B cell (primary cell): ENCODE results near the gene MANBA. TPM values are rescaled to one million over a fixed set of nuclear protein-coding genes. Genes with fewer than 3 reads are reported as not detected.
A peak's percentile ranks its signal among the peaks of the same experiment; 100 is the strongest.

Experiments
- ATAC-seq: fragments of 200-7000 bp; cut with Tn5 transposase; one replicate; pipeline ENCODE4 v1.10.0; 2021; ENCODE audit warnings: low read depth, mild to moderate bottlenecking, moderate number of reproducible peaks, moderate library complexity
- CTCF ChIA-PET: fragments of 350-600 bp; sonication (Branson Sonifier 250); formaldehyde crosslinking; loops from one replicate; lab custom pipeline; 2021; ENCODE audit warnings: antibody characterized with exemption, inconsistent platforms; lab: Charles Lee
- POLR2A ChIA-PET: fragments of 350-600 bp; sonication (Branson Sonifier 250); formaldehyde crosslinking; loops from one replicate; lab custom pipeline; 2021; ENCODE audit warnings: antibody characterized with exemption; lab: Charles Lee
- DNase-seq: peaks from one replicate; pipeline ENCODE4 v3.0.0; 2013
- H2AFZ ChIP-seq: 2 replicates; pipeline ENCODE4 v1.6.1; 2012; ENCODE audit warnings: mild to moderate bottlenecking, low read depth, low read length; ENCODE audit not compliant: insufficient read depth, poor library complexity, severe bottlenecking
- H3K27ac ChIP-seq, 2 donors: 1 replicate in 1 of 2; 2 replicates in 1 of 2; pipeline ENCODE4 v1.5.1; 2012 to 2013; ENCODE audit warnings: low read length in 2 of 2, mild to moderate bottlenecking in 2 of 2, moderate library complexity in 1 of 2
- H3K27me3 ChIP-seq, 4 experiments: fragments of 200-600 bp in 1 of 4; sonication (generic) in 1 of 4; replicated peaks in 1 of 4; 1 replicate in 2 of 4; 2 replicates in 2 of 4; pipeline versions ENCODE4 v1.6.1 to v1.7.0; 2013 to 2016; ENCODE audit warnings: low read length in 3 of 4, mild to moderate bottlenecking in 2 of 4, mixed read lengths in 1 of 4, moderate library complexity in 1 of 4; ENCODE audit not compliant: insufficient read depth in 4 of 4, control insufficient read depth in 3 of 4; ENCODE audit errors: control extremely low read depth in 1 of 4
- H3K36me3 ChIP-seq, 2 experiments: replicated peaks in 1 of 2; 1 replicate in 1 of 2; 2 replicates in 1 of 2; pipeline versions ENCODE4 v1.6.1 to v1.7.1; 2013; ENCODE audit warnings: low read length in 1 of 2; ENCODE audit not compliant: insufficient read depth in 2 of 2, control insufficient read depth in 1 of 2; ENCODE audit errors: control extremely low read depth in 1 of 2, extremely low read depth in 1 of 2
- H3K4me1 ChIP-seq, 2 donors: fragments of 200-600 bp in 1 of 2; sonication (generic) in 1 of 2; 1 replicate in 1 of 2; 2 replicates in 1 of 2; pipeline versions ENCODE4 v1.5.1 to v1.6.1; 2013 to 2017; ENCODE audit warnings: low read length in 2 of 2; ENCODE audit not compliant: control insufficient read depth in 2 of 2, insufficient read depth in 2 of 2
- H3K4me2 ChIP-seq: replicated peaks from 2 replicates; pipeline ENCODE3; 2012; ENCODE audit warnings: mild to moderate bottlenecking, low read depth, low read length; ENCODE audit not compliant: poor library complexity, severe bottlenecking
- H3K4me3 ChIP-seq, 5 experiments: fragments of 200-600 bp in 1 of 5; sonication (generic) in 1 of 5; 1 replicate in 3 of 5; 2 replicates in 2 of 5; pipeline versions ENCODE4 v1.5.1 to v1.7.0; 2011 to 2016; ENCODE audit warnings: low read length in 4 of 5, mild to moderate bottlenecking in 4 of 5, low read depth in 2 of 5, control low read depth in 1 of 5, moderate library complexity in 1 of 5; ENCODE audit not compliant: insufficient read depth in 1 of 5; ENCODE audit errors: control extremely low read depth in 1 of 5, extremely low read depth in 1 of 5
- H3K79me2 ChIP-seq: fragments of 200-600 bp; sonication (generic); one replicate; pipeline ENCODE4 v1.6.0; 2016; ENCODE audit warnings: low read length; ENCODE audit not compliant: control insufficient read depth, insufficient read depth
- H3K9ac ChIP-seq: fragments of 200-600 bp; sonication (generic); 2 replicates; pipeline ENCODE4 v1.6.1; 2017; ENCODE audit warnings: mild to moderate bottlenecking, low read length, moderate library complexity
- H3K9me3 ChIP-seq, 3 donors: one replicate each; pipeline versions ENCODE4 v1.6.1 to v1.7.1; 2013; ENCODE audit warnings: low read length in 2 of 3; ENCODE audit not compliant: control insufficient read depth in 2 of 3, insufficient read depth in 1 of 3; ENCODE audit errors: control extremely low read depth in 1 of 3
- H4K20me1 ChIP-seq: 2 replicates; pipeline ENCODE4 v1.6.0; 2012; ENCODE audit warnings: mild to moderate bottlenecking, low read length; ENCODE audit not compliant: insufficient read depth, control insufficient read depth, poor library complexity, severe bottlenecking
- H3K27ac Mint-ChIP-seq: one replicate; pipeline ENCODE4 v1.8.0; 2021; ENCODE audit warnings: mixed read lengths
- H3K27me3 Mint-ChIP-seq: one replicate; pipeline ENCODE4 v1.8.0; 2021; ENCODE audit warnings: mixed read lengths
- H3K4me1 Mint-ChIP-seq: one replicate; pipeline ENCODE4 v1.8.0; 2021; ENCODE audit warnings: mixed read lengths
- H3K4me3 Mint-ChIP-seq: one replicate; pipeline ENCODE4 v1.8.0; 2021; ENCODE audit warnings: mixed read lengths
- H3K9me3 Mint-ChIP-seq: one replicate; pipeline ENCODE4 v1.8.0; 2022; ENCODE audit warnings: mixed read lengths; ENCODE audit not compliant: insufficient read depth
- EZH2 ChIP-seq: IDR thresholded peaks from 2 replicates; pipeline ENCODE4 v1.6.1; 2012; ENCODE audit warnings: borderline replicate concordance, low read depth, mild to moderate bottlenecking, moderate library complexity, low read length; ENCODE audit not compliant: insufficient read depth, poor library complexity, severe bottlenecking
- WGBS: methylation state at CpG from one replicate; pipeline ENCODE4 v1.1.5; 2013; ENCODE audit warnings: missing lambda C conversion rate; ENCODE audit not compliant: insufficient coverage; 5-methylcytosine and 5-hydroxymethylcytosine counted together
- intact Hi-C: fragments of 100-400 bp; cut with micrococcal nuclease; formaldehyde crosslinking; loops from one replicate; pipeline ENCODE4 v1.10.0; 2022
- polyA plus RNA-seq: library from polyadenylated mRNA; depleted of rRNA; stranded (reverse); fragments of >200 nt; gene quantifications from 2 replicates; pipeline ENCODE4 v1.2.3, GENCODE V29; 2012
- total RNA-seq, 2 donors: library from RNA; stranded (reverse); fragments of 120-200 nt in 1 of 2; gene quantifications; 1 replicate in 1 of 2; 2 replicates in 1 of 2; pipeline versions ENCODE4 v1.2.3 to v1.2.4, GENCODE V29; 2013 to 2022
- TF ChIP-seq, protein P1 (sequence below): fragments of 200-600 bp; IDR thresholded peaks from one replicate; pipeline ENCODE4 v1.8.0; 2022; ENCODE audit warnings: antibody characterized with exemption, mild to moderate bottlenecking

Gene MANBA
- total and polyA plus RNA-seq, 2 donors (not counting 1 experiment from before 2014, with no cell fraction given): 91.6 to 119 TPM

DNA sequence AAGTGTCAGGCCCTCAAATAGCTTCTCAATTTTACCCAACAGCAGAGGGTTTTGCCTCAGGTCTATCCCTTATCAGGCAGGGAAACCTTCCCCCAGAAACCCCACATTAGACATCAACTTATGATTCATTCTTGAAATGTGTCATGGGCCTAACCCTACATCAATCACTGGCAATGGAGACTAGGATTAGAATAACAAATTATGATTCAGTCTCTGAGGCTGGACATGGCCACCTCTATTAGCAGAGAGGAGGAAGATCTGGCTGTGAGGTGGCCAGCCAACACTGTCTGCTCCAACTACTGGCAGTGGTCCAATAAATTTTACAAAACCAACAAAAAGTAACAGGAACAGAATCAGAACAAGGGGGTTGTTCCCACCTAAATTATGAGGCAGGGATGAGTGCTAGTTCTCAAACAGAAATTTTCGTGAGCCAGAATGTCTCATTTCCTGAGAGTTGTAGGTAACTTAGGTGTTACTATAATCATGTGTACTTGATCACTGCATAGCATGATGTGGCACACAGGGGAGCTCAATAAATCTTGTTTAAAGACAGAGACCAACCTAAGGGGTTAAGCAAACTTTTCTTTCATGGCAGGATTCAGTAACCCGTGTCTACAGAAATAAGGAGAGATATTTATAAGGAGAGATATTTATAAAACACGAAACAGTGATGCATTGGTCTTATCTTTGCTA lies 132.8 kb downstream of the MANBA start:
- no peak overlapping the region for H3K4me3 Mint-ChIP-seq
- Histone ChIP-seq H3K9ac (no peak overlapping the region), H4K20me1 (no peaks in the 10 kb centered on the region), H3K79me2 (no peaks in the 10 kb centered on the region), H3K4me2 (no peak overlapping the region), H2AFZ (no peak overlapping the region), H3K9me3 (no peaks in the 10 kb centered on the region), H3K27me3 (no peaks in the 10 kb centered on the region), H3K27ac (no peak overlapping the region), H3K36me3 (peaks cover 0 to 13% of the 10 kb centered on the region in 2 experiments), H3K4me3 (no peak overlapping the region), H3K4me1 (peaks cover 3 to 9% of the 10 kb centered on the region in 2 donors)
- H3K9me3 Mint-ChIP-seq: no peaks in the 10 kb centered on the region
- no peak overlapping the region for H3K27ac Mint-ChIP-seq
- 81% methylated on average over 3 of the region's 3 CpGs for whole genome bisulfite sequencing
- intact Hi-C loops: no loop called here
- no peak for TF ChIP-seq EZH2
- TF ChIP-seq, protein P1, sequence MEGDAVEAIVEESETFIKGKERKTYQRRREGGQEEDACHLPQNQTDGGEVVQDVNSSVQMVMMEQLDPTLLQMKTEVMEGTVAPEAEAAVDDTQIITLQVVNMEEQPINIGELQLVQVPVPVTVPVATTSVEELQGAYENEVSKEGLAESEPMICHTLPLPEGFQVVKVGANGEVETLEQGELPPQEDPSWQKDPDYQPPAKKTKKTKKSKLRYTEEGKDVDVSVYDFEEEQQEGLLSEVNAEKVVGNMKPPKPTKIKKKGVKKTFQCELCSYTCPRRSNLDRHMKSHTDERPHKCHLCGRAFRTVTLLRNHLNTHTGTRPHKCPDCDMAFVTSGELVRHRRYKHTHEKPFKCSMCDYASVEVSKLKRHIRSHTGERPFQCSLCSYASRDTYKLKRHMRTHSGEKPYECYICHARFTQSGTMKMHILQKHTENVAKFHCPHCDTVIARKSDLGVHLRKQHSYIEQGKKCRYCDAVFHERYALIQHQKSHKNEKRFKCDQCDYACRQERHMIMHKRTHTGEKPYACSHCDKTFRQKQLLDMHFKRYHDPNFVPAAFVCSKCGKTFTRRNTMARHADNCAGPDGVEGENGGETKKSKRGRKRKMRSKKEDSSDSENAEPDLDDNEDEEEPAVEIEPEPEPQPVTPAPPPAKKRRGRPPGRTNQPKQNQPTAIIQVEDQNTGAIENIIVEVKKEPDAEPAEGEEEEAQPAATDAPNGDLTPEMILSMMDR: no peak
- H3K4me1 Mint-ChIP-seq: peaks cover 3% of the 10 kb centered on the region
- ATAC-seq (no peak), DNase-seq (no peak)
- ChIA-PET CTCF (interaction anchor here (3.3 kb wide), 1 partner anchor 179 kb away, joined by 18 read pairs; no protein-coding TSS in a partner anchor), POLR2A (no interaction called here)
- H3K27me3 Mint-ChIP-seq: no peaks in the 10 kb centered on the region

DNA sequence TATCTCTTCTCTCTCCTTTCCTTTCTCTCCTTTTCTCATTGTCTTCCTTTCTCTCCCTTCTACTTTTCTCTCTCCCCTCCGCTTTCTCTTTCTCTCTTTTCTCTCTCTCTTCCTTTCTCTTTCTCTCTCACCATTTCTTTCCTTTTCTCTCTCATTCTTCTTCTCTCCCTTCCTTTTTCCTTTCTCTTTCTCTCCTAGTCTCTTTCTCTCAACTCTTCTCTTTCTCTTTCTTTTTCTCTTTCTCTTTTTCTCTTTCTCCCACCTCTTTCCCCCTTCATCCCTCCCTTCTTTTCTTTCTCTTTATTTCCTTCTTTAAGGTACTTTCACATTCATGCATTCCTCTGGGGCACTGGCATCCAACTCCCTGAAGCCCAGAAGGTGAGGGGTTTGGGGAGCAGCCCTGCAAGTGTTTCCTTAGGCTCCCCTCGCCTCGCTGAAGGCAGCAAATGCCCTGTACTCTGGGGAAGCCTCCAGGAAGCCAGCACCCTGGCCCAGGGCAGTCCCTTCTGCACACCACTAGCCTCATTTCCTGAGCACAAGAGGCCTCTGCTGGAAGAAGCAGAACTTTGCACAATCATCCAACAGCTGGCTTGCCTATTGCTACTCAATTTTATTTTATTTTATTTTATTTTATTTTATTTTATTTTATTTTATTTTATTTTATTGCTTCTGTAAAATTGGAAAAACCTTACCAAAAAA lies 135.4 kb downstream of the MANBA start:
- Mint-ChIP-seq H3K4me3 (no peak overlapping the region), H3K4me1 (peaks cover 3% of the 10 kb centered on the region), H3K27ac (no peak overlapping the region), H3K9me3 (no peaks in the 10 kb centered on the region), H3K27me3 (no peaks in the 10 kb centered on the region)
- Histone ChIP-seq H2AFZ (peak overlapping the region; percentile 81), H3K4me1 (peaks cover 3 to 9% of the 10 kb centered on the region in 2 donors), H4K20me1 (no peaks in the 10 kb centered on the region), H3K9me3 (no peaks in the 10 kb centered on the region), H3K27me3 (no peaks in the 10 kb centered on the region), H3K9ac (peak overlapping the region; percentile 23), H3K27ac (peak overlapping the region in 1 of 2 donors; percentile 33), H3K4me3 (no peak overlapping the region), H3K36me3 (no peaks in the 10 kb centered on the region), H3K4me2 (peak overlapping the region; percentile 65), H3K79me2 (no peaks in the 10 kb centered on the region)
- peak; percentile 60 for DNase-seq
- TF ChIP-seq EZH2: no peak
- TF ChIP-seq, protein P1: peak; percentile 42
- ChIA-PET POLR2A (interaction anchor here (0.6 kb wide), 1 partner anchor 127 kb away, joined by 3 read pairs; no protein-coding TSS in a partner anchor), CTCF (interaction anchor here (0.6 to 3.3 kb wide), 7 partner anchors 11 to 466 kb away, joined by 3 to 18 read pairs (median 3); no protein-coding TSS in a partner anchor)
- 32% methylated on average over 3 of the region's 3 CpGs for WGBS
- intact Hi-C loops: loop anchor here (1.0 kb wide), 2 partner anchors 176 to 194 kb away; no protein-coding TSS in a partner anchor
- peak; percentile 66 for ATAC-seq
